Measurements from ENCODE around the gene HOXA11.

Gene HOXA11

DNA sequence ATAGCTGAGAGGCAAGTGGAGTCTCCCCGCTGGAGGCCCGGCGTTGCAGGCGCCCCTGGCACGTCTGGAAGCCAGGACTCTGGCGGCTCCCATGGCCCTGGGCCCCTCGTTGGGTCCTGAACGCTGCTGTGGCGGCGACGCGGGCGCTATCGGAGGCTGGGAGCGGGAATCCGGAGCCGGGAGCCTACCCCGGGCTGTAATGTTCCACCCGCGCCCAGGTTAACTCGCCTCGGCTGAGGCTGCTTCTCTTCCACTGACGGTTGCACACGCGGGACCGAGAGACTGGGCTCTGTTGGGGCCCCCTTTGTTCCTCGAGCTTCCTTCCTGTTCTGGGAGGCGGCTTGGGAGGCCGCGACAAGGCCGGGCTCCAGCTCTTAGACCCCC lies 40.3 kb downstream of the HOXA11 start:
- DNase-seq: no peak

- DNase-seq: no peak
These were observed 40.9 kb downstream of the HOXA11 start for GRCh38 chr7:27143950-27144780.

DNA sequence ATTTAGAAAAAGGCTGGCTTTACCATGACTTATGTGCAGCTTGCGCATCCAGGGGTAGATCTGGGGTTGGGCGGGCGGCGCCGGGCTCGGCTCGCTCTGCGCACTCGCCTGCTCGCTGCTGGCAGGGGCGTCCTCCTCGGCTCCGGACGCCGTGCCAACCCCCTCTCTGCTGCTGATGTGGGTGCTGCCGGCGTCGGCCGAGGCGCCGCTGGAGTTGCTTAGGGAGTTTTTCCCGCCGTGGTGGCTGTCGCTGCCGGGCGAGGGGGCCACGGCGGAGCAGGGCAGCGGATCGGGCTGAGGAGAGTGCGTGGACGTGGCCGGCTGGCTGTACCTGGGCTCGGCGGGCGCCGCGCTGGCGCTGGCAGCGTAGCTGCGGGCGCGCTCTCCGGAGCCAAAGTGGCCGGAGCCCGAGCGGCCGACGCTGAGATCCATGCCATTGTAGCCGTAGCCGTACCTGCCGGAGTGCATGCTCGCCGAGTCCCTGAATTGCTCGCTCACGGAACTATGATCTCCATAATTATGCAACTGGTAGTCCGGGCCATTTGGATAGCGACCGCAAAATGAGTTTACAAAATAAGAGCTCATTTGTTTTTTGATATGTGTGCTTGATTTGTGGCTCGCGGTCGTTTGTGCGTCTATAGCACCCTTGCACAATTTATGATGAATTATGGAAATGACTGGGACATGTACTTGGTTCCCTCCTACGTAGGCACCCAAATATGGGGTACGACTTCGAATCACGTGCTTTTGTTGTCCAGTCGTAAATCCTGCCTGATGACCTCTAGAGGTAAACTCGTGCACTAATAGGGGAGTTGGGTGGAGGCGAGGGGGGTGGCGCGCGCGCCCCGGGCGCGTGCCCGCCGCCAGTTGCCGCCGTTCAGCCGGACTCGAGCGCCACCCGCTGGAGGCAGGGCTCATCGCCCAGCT lies 41.7 kb downstream of the HOXA11 start, which contains the start of gene HOXA5:
Gene HOXA5 (minus strand): TSS at position 659 of the 927 bp plus-strand sequence. CDS start 74 bp downstream, at position 585.
- DNase-seq: peak; percentile 66

DNA sequence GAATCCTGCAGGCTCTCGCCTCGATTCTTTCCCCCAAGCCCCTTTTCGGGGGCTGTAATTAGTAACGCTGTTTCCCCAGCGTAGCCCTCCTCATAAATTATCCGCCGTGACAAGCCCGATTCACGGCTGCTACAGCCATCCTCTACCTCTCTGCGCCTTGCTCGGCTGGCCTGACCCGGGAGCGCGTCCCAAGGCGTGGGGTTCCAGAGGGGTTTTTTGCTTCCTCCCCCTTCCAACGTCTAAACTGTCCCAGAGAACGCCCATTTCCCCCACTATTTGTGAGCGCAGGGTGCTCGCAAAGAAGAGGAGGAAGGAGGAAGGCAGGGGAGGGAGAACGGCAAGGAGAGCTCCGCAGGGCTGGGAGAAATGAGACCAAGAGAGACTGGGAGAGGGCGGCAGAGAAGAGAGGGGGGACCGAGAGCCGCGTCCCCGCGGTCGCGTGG lies 42.4 kb downstream of the HOXA11 start:
- DNase-seq: no peak

- no peak for DNase-seq
These were observed 43.0 kb downstream of the HOXA11 start for GRCh38 chr7:27141923-27142579.

- no peak for DNase-seq
These were observed 43.7 kb downstream of the HOXA11 start for GRCh38 chr7:27141137-27141922.

- no peak for DNase-seq
These were observed 44.7 kb downstream of the HOXA11 start for GRCh38 chr7:27140126-27140857.

GRCh38 chr7:27139334-27140125 lies 45.5 kb downstream of the HOXA11 start:
- no peak for DNase-seq

DNA sequence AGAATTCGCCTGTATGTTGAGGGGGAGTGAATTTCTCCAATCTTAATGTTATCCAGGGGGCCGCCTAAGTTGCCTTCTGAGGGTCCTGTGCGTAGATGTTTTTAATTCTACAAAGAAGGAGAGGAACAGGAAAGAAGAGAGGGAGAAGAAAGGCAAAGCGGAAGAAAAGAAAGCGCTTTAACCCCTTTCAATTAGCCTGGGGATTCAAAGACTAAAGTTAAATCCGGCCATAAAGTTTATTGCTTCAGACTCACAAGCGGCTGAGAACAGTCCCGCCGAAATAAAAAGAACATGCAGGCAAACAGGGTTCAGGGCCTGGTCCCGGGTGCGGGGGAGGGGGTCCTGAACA lies 46.1 kb downstream of the HOXA11 start:
- no peak for DNase-seq

- no peak for DNase-seq
These were observed 46.6 kb downstream of the HOXA11 start for GRCh38 chr7:27138472-27138871.

- no peak for DNase-seq
These were observed 47.3 kb downstream of the HOXA11 start for GRCh38 chr7:27137640-27138315.

DNA sequence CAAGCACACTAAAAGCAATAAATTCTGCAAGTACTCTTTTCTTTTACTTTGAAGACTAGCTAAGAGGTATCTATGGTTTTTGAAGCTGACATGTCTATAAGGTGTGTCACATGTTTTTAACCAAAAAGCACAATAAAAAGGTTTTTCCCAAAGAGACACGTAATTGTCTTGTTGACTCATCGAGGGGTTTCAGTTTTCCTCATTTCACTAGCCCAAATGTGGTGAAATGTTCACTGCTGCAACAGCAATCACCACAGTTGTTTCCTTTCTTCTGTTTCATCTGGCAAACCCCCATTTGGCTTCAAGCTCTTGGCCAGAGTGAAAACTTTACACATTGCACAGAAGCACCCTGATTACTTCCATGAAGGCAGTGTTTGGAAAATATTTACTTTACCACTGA lies 50.6 kb downstream of the HOXA11 start:
- no peak for DNase-seq

- DNase-seq: no peak
These were observed 51.4 kb downstream of the HOXA11 start for GRCh38 chr7:27133409-27134231.

- DNase-seq: no peak
These were observed 52.1 kb downstream of the HOXA11 start for GRCh38 chr7:27132978-27133377.

- DNase-seq: no peak
These were observed 52.8 kb downstream of the HOXA11 start for GRCh38 chr7:27132214-27132613.

DNA sequence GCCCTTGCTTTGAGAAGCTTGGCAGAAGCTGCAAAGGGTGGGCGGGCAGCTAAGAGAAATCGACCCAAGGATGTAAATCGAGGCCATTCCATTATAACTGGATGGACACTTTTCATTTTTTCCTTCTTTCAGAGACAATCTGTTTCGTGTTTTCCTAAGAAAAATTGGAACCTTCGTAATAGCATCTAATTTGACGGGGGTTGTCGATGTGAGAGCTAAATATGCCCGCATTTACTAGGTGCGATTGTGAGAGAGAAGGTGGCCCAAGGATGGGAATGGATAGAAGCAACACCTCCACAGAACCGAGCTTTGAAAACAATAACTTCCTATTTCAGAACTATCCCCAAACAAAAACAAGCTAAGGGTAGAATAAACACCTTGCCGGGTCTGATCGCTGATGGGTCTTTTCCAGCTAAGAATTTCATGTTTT lies 53.6 kb downstream of the HOXA11 start:
- DNase-seq: no peak
